ENCODE data around the gene PRKD3. TPM values are rescaled to one million over a fixed set of nuclear protein-coding genes. Genes with fewer than 3 reads are reported as not detected.

Gene PRKD3
- total and polyA plus RNA-seq, 9 of the 15 experiments (the other 6 are each of a cell fraction or from before 2014, with no cell fraction given), result 4.7 to 26.7 (median 17.0) TPM

GRCh38 chr2:37300578-37300977 is 24.1 kb downstream of the PRKD3 start (continued):
- TF ChIP-seq HDAC6 (IDR thresholded peaks at IDR 0.05; ENCODE audit: low read depth, low read length) (no peak), DIDO1 (tag; IDR thresholded peaks at IDR 0.05; ENCODE audit: low read depth) (no peak), POLR2H (tag; IDR thresholded peaks at IDR 0.05; ENCODE audit: low read depth) (no peak), ZNF253 (CRISPR knock-in tag; conservative IDR thresholded peaks at IDR 0.05) (no peak), ETV5 (CRISPR knock-in tag; IDR thresholded peaks at IDR 0.05; ENCODE audit: low read depth) (no peak)

- DNase-seq (ENCODE audit: extremely low read depth in 1 of 4, low spot score in 3 of 4) (no peak), ATAC-seq (no peak), FAIRE-seq (no peak)
- Histone ChIP-seq H3K4me3 (no peak overlapping the region), H3K9ac (ENCODE audit: insufficient read depth in 1 of 2, low read depth in 2 of 2, low read length in 2 of 2) (no peak overlapping the region), H3K27me3 (ENCODE audit: control insufficient read depth in 2 of 2, insufficient read depth in 2 of 2, low read length in 2 of 2) (no peaks in the 10 kb centered on the region), H3K79me2 (ENCODE audit: control insufficient read depth, insufficient read depth, low read length) (0 out of 3 replicates have a peak, but pooled peaks cover 2% of the 10 kb centered on the region), H3K9me1 (ENCODE audit: control insufficient read depth, insufficient read depth, low read length) (no peaks in the 10 kb centered on the region), H3K36me3 (ENCODE audit: control insufficient read depth, insufficient read depth, low read length) (no peaks in the 10 kb centered on the region), H3K4me2 (ENCODE audit: insufficient read depth, low read length) (no peak overlapping the region), H3K4me1 (replicated peaks in 1 of 2; ENCODE audit: control insufficient read depth in 2 of 2, insufficient read depth in 2 of 2, low read length in 2 of 2) (no peaks in the 10 kb centered on the region), H3K27ac (ENCODE audit: extremely low read depth, low read depth, low read length) (no peak overlapping the region), H2AFZ (ENCODE audit: low read depth, low read length) (no peak overlapping the region), H4K20me1 (replicated peaks; ENCODE audit: control insufficient read depth, insufficient read depth, low read length) (no peaks in the 10 kb centered on the region), H3K9me3 (replicated peaks; ENCODE audit: control insufficient read depth, insufficient read depth, low read depth, low read length) (no peaks in the 10 kb centered on the region)
- POLR2A ChIA-PET, result no interaction called here
- CTCF ChIA-PET (ENCODE audit: low intra/inter-chr PET ratio), result no interaction called here
- intact Hi-C loops (cut with micrococcal nuclease) (no loop called here), in situ Hi-C loops (cut with MboI) (no loop called here)
- BruUV-seq (replicated peaks), result no TSS peak
- TF ChIP-seq NCOR1 (IDR thresholded peaks at IDR 0.05), result no peak
- TF ChIP-seq ZNF740 (CRISPR knock-in tag; IDR thresholded peaks at IDR 0.05), result no peak
- no peak for TF ChIP-seq ZNF740 (tag; IDR thresholded peaks at IDR 0.05)
- no peak for TF ChIP-seq PRDM10 (IDR thresholded peaks at IDR 0.05; ENCODE audit: partially characterized antibody)
- no peak for TF ChIP-seq KAT7 (CRISPR knock-in tag; IDR thresholded peaks at IDR 0.05; ENCODE audit: borderline replicate concordance)
- no peak for TF ChIP-seq ZNF354B (CRISPR knock-in tag; IDR thresholded peaks at IDR 0.05)
- no peak for TF ChIP-seq CEBPB (tag; IDR thresholded peaks at IDR 0.05)
- TF ChIP-seq GABPB1 (CRISPR knock-in tag; IDR thresholded peaks at IDR 0.05), result no peak
- TF ChIP-seq, protein P1, sequence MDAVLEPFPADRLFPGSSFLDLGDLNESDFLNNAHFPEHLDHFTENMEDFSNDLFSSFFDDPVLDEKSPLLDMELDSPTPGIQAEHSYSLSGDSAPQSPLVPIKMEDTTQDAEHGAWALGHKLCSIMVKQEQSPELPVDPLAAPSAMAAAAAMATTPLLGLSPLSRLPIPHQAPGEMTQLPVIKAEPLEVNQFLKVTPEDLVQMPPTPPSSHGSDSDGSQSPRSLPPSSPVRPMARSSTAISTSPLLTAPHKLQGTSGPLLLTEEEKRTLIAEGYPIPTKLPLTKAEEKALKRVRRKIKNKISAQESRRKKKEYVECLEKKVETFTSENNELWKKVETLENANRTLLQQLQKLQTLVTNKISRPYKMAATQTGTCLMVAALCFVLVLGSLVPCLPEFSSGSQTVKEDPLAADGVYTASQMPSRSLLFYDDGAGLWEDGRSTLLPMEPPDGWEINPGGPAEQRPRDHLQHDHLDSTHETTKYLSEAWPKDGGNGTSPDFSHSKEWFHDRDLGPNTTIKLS (IDR thresholded peaks at IDR 0.05; ENCODE audit: borderline replicate concordance, low read depth), result no peak
- TF ChIP-seq E2F4 (CRISPR knock-in tag; IDR thresholded peaks at IDR 0.05; ENCODE audit: low read depth), result no peak
Observed at GRCh38 chr2:37300146-37300545, 24.5 kb downstream of the PRKD3 start.
